NCI-H2171 treated with DMSO at 0.1 percent for 48 hours (cell line): Measurements from ENCODE around the gene CDH5.
"Not testable (repeated sequence)": the region's sequence is repeated elsewhere in the genome, so short reads cannot be mapped to it uniquely, and the experiment has no call there.

Experiments used
- DNase-seq: peaks from one replicate; lab custom pipeline; 2025; lab: John Stamatoyannopoulos, UW

The CDH5 gene

DNA sequence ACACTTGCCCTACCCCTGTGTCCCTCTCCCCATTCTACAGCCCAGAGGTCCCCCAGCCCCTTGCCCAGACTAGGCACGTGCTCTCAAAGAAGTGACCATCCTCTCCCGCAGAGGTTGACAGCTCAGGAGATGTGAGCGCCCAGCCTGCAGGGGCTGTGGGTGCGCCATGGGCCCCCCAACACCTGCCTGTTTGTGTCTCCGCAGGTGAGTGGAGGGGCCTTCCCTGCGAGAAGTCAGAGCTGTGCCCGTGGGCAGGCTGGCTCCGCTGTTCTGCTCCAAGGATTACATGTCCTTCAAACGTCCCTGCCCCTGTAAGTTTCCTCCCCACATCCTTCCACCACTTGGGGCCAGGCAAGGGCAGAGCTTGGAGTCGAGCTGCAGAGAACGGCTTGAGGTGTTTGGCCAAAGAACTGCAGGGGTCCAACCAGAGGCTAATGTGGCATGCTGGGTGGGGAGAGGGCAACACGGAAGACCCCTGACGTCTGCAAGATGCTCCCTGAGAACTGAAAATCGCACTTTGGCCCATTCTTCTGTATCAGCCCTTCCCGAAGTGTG, 71.0 kb downstream of the CDH5 start:
- DNase-seq, result no peak

DNA sequence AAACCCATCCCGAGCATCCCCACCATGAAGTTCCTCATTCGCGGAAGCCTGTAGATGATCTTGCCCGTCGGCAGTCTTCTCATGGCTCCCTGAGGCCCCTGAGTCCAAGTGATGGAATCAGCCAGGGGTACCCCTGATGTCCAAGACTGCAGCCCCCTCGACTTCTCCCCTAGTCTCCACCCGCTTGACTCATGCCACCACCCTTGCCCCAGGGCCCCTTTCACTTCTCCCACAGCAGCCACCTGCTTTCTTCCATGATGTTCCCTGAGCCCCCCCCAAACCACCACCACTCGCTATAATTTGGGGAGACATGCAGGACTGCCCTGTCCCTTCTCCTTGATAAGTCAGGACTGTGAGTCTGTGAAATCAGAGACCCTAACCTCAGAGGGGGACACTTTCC, 72.0 kb downstream of the CDH5 start:
- DNase-seq, result no peak

DNA sequence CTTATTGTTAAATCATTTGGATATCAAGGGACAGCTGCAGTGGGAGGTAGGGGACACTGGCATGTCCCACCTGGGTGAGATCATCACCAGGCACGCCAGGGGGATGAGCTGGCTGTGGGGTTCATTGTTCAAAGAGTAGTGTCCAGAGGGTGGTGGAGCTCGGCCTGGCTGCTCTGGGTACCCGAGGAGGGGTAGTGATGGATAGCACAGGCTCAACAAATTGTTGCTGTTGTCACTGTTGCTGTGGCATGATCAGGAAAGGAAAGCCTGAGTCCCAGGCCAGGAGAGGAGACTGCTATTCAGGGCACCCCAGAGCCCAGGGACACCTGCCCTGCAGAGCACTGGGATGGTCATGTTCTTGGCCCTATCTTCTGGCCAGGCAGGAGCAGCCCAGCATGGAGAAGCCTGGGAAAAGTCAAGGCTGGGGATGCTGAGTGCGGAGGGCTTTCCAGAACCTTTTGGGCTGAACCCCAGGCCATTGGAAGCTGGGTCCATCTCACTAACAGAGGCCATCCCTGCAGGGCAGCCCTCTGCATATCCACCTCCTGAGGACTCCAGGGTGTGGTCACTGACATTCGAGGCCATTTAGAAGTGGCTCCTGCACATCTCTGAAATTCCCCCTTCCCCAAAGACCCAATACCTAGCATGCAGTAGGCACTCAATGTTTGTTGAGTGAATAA, 72.7 kb downstream of the CDH5 start:
- no peak for DNase-seq

DNA sequence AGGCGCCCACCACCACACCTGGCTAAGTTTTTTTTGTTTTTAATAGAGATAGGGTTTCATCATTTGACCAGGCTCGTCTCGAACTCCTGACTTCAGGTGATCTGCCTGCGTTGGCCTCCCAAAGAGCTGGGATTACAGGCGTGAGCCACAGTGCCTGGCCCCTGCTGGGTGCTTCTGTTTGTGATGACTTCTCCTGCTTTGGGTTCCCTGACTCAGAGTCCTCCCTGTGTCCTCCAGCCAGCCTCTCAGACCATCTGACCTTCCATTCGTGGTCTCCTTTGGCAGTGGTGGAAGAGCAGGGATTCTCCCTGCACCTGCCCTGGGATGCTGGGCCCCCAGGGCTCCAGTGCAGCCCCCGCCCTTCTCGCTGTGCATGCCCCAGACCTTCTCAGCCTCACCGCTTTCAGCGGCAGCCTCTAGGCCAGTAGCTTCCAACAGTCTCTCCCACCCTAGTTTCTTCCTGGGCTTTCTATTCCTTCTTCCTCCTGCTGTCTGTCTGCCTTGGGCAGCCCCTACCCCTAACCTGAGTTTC, 73.8 kb downstream of the CDH5 start:
- no peak for DNase-seq

DNA sequence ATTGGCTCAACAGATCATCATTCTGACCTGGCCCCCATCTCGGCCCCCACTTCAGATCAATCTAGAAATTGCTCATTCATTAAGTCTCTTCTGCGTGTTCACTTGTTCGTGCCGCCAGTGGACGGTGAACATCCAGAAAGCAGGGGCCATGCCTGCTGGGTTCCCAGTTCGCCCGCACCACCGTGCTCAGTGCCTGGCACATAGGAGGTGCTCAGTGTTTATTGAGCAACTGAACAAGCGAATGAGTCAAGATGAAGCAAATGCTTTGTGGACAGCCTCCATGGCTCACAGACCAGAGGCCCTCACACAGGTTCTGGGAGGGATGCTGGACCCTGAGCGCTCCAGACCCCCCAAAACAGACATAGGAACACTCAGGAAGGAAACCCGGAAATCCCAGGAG, 74.5 kb downstream of the CDH5 start:
- no peak for DNase-seq

DNA sequence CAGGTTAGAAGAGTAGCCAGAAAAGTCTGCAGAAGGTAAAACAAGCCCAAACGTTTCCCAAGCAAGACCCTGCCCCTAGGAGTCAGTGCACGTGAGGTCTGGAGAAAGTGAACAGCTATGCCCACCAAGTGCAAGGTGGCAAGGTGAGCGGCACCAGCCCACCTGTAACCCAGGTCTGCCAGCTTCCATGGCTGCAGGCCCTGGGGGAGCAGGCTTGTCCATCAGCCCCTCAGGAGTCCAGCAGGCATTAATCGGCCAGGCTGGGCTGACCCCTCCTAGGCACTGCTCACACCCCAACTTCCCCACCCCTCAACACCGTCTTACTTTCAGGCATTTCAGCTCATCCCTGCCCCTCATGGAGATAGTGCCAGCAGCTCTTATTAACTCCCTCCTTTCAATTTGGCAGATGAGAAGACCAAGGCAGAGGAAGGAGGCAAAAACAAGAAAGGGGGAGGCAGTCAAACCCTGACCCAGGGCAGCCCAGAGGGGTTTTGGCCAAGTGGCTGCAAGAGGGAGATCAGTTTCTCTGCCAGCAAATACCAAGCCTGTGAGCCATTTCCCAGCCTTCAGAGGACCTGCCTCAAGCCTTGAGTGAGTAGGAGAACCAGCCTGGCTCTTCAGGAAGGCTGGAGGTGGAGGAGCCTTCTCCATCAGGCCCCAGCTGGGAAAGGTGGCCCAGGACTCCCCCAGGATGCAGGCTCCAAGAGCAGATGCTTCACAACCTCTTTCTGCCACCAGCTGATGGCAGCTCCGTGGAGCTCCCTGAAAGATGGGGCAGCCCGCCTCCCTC, 75.3 kb downstream of the CDH5 start:
- DNase-seq, result no peak

DNA sequence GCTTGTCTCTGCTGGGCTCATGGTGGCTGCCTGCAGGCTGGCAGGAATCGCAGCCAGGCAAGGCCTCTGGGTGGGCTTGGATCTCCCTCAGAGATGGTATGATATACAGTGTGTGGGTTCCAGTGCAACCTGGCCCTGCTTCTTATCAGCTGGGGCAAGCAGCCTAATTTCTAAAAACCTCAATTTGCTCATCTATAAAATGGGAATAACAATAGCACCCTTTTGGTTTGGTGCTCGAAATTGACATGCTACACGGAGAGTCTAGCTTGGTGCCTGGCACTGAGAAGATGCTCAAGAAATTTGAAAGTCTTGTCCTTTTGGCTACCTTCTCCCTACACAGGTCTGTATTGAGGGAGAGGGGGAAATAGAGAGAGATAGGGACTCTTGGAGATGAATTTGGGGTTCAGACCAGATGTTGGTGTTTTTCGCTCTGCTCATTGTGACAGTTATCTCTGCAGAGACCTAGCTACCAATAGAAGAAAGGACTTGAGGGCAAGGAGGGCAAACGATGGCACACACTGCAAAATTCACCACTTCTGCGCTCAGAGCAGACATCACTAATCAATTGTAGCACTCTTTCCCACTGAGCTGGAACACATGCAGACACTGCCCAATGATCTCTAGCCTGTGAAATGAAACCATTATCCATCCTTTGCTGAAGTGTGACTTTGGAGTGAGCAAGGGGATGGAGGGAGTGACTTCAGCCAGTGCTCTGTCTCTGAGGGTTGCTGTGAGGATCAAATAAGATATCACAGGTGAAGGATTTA, 76.2 kb downstream of the CDH5 start:
- no peak for DNase-seq

DNA sequence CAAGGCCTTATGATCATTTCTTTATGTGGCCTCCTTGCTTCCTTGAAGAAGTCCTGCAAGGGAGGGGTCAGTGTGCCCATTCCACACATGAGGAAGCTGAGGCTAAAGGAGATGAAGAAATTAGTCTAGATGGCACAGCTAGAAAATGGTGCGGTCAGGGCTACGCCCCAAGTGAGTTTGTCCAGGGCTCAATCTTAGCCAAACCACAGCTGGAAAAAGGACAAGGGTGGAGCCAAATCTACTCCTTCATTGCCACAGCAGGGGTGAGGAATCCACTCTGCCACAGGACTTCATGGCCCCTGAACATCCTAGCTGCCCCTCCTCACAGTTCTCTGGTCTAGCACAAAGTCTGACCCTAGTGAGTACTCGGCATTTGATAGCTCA, 76.8 kb downstream of the CDH5 start:
- DNase-seq, result no peak

DNA sequence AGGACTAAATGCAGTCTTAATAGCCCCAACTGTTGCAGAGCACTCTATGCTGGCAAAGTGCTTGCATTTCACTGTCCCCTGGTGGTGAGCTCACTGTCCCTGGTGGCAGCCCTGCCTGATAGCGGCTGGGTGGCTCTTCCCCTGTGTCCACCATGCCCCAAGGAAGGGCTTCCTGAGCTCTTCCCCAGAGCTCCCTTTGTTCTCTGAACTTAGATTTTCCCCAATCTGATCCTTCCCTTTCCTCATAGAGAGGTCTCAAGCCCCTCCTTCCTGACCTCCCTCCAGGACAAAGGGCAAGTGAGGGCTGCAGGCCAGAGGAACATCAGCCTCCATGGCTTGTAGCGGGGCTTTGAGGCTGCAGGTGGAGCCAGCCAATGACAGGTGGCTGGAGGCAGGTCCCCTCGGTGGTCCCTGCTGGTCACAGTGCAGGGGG, 77.6 kb downstream of the CDH5 start:
- DNase-seq, result no peak

DNA sequence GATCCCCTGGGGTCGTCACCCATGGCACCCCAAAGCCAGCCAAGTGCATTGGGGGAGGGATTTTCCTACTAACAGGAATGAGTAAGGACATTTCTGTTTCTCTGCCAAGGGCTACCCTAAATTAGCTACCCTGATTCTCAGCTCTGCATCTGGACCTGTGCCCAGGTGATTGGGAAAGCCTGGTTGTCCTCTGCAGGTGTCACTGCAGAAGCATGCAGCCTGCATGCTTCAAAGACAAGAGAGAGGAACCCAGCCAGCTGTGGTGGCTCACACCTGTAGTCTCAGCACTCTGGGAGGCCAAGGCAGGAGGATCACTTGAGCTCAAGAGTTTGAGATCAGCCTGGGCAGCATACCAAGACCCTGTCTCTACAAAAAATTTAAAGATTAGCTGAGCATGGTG, 80.2 kb downstream of the CDH5 start:
- no peak for DNase-seq

DNA sequence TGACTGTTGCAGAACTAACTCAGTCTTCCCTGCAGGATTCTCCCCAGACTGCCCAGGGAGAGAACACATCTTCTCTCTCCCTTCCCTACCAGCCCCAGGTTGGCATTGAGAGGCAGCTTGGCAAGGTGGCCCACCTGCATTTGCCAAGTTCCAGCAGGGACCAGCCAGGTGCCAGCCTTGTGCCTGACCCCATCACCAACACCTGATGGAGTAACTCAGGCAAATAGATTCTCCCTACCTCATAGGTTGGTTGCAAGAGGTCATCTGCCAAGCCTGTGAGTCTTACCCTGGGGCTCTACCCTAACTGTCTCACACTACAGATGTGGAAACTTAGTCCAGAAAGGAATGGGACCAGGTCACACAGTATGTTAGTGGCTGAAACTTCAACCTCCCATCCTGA, 81.0 kb downstream of the CDH5 start:
- no peak for DNase-seq

DNA sequence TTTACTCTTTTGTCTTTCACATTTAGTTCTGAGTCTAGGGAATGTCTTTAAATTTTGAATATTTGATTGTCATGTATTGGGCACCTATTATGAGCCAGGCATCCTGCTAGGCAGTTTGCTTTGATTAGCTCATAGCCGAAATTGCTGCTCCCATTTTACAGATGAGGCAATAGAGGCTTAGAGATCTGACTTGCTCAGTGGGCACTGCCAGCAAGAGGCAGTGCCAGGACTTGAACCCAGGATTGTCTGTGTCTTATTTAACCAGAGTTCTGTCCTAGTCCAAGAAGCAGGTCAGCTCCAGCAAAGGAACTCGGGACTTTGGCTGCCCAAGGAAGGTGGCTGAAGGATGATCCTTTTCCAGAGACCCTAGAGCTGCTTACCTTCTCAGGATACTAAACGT, 85.1 kb downstream of the CDH5 start:
- DNase-seq, result no peak

DNA sequence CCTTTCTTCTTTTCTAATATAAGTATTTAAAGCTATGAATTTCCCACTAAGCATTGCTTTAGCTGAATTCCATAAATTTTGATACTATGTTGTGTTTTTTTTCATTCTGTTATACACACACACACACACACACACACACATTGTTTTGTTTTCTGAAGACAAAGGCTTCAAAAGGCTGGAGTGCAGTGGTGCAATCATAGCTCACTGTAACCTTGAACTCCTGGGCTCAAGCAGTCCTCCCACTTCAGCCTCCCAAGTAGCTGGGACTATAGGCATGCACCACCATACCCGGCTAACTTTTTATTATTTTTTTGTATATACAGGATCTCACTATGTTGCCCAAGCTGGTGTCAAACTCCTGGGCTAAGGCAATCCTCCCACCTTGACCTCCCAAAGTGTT, 86.7 kb downstream of the CDH5 start:
- not testable (repeated sequence) for DNase-seq
